ENCODE measurements around the gene PHLDB3.

GRCh38 chr19:43499042-43499441, 5.5 kb downstream of the PHLDB3 start:
- TF ChIP-seq CTCF (IDR thresholded peaks at IDR 0.05) = no peak
- TF ChIP-seq POLR2AphosphoS5 (IDR thresholded peaks at IDR 0.05) = no peak
- no peak for TF ChIP-seq POLR2A (IDR thresholded peaks at IDR 0.05)
